HEK293 (cell line): ENCODE measurements around the gene CIRBP.

ENCODE experiments used
- CTCF ChIA-PET: fragments of 350-600 bp; formaldehyde crosslinking; extraction: SDS; loops from one replicate; lab custom pipeline; 2021; ENCODE audit warnings: antibody characterized with exemption; lab: Yijun Ruan, JAX
- POLR2A ChIA-PET: fragments of 300-600 bp; formaldehyde crosslinking; extraction: SDS; loops from one replicate; lab custom pipeline; 2020; ENCODE audit warnings: antibody characterized with exemption, inconsistent platforms; lab: Yijun Ruan, JAX
- H3K27ac ChIP-seq: fragments of 200-500 bp; sonication (Bioruptor generic); 2 replicates; pipeline ENCODE4 v1.5.1; 2014; ENCODE audit warnings: low read depth, low read length, control low read depth, inconsistent platforms; ENCODE audit errors: extremely low read depth
- H3K36me3 ChIP-seq, 2 experiments: fragments of 200-500 bp in 1 of 2; sonication (Bioruptor generic) in 1 of 2; 1 replicate in 1 of 2; 2 replicates in 1 of 2; pipeline ENCODE4 v1.5.1; 2014 to 2017; ENCODE audit warnings: inconsistent platforms in 2 of 2, low read length in 2 of 2; ENCODE audit not compliant: control insufficient read depth in 2 of 2, insufficient read depth in 1 of 2
- H3K4me1 ChIP-seq: fragments of 200-500 bp; sonication (Bioruptor generic); 2 replicates; pipeline ENCODE4 v1.5.1; 2014; ENCODE audit warnings: mild to moderate bottlenecking, low read length, inconsistent platforms; ENCODE audit not compliant: control insufficient read depth, insufficient read depth
- H3K4me3 ChIP-seq: 2 replicates; pipeline ENCODE4 v1.5.1; 2011; ENCODE audit warnings: low read depth, mild to moderate bottlenecking, control low read depth, low read length, moderate library complexity
- H3K9me3 ChIP-seq: fragments of 200-500 bp; sonication (Bioruptor generic); 2 replicates; pipeline ENCODE4 v1.5.1; 2014; ENCODE audit warnings: low read depth, low read length, inconsistent platforms; ENCODE audit not compliant: control insufficient read depth, insufficient read depth
- GLI2 ChIP-seq: fragments of 450-650 bp; formaldehyde crosslinking; IDR thresholded peaks from 2 replicates; pipeline ENCODE4; 2017; ENCODE audit warnings: missing biosample characterization, missing genetic modification characterization, low read depth, borderline replicate concordance
- HIC1 ChIP-seq: fragments of 450-650 bp; formaldehyde crosslinking; IDR thresholded peaks from 2 replicates; pipeline ENCODE4 v1.5.1; 2016; ENCODE audit warnings: missing biosample characterization, missing genetic modification characterization
- IKZF3 ChIP-seq: fragments of 450-650 bp; IDR thresholded peaks from 2 replicates; pipeline ENCODE4 v1.5.0; 2018; ENCODE audit warnings: missing biosample characterization, mild to moderate bottlenecking, missing genetic modification characterization, moderate library complexity
- INSM2 ChIP-seq: fragments of 450-650 bp; formaldehyde crosslinking; IDR thresholded peaks from 2 replicates; pipeline ENCODE4 v1.5.1; 2016; ENCODE audit warnings: missing biosample characterization, missing genetic modification characterization
- PRDM6 ChIP-seq: fragments of 450-650 bp; formaldehyde crosslinking; IDR thresholded peaks from 2 replicates; pipeline ENCODE4 v1.5.1; 2017; ENCODE audit warnings: missing biosample characterization, missing genetic modification characterization
- SCRT1 ChIP-seq: fragments of 450-650 bp; formaldehyde crosslinking; IDR thresholded peaks from 2 replicates; pipeline ENCODE4 v1.5.1; 2016; ENCODE audit warnings: missing biosample characterization, missing genetic modification characterization, borderline replicate concordance
- SP7 ChIP-seq: fragments of 450-650 bp; formaldehyde crosslinking; IDR thresholded peaks from 2 replicates; pipeline ENCODE4 v1.5.1; 2016; ENCODE audit warnings: missing biosample characterization, missing genetic modification characterization
- YY2 ChIP-seq: fragments of 450-650 bp; formaldehyde crosslinking; IDR thresholded peaks from 2 replicates; pipeline ENCODE4 v1.5.1; 2016; ENCODE audit warnings: missing biosample characterization, missing genetic modification characterization
- ZBTB6 ChIP-seq: fragments of 450-650 bp; formaldehyde crosslinking; IDR thresholded peaks from 2 replicates; pipeline ENCODE4 v1.5.1; 2017; ENCODE audit warnings: missing biosample characterization, missing genetic modification characterization
- ZFP41 ChIP-seq: fragments of 450-650 bp; formaldehyde crosslinking; IDR thresholded peaks from 2 replicates; pipeline ENCODE4 v1.5.1; 2016; ENCODE audit warnings: missing biosample characterization, missing genetic modification characterization, borderline replicate concordance
- ZNF121 ChIP-seq: fragments of 450-650 bp; formaldehyde crosslinking; IDR thresholded peaks from 2 replicates; pipeline ENCODE4 v1.5.1; 2016; ENCODE audit warnings: missing biosample characterization, missing genetic modification characterization
- ZNF184 ChIP-seq: fragments of 450-650 bp; IDR thresholded peaks from 2 replicates; pipeline ENCODE4 v1.5.1; 2018; ENCODE audit warnings: missing biosample characterization, mild to moderate bottlenecking, missing genetic modification characterization
- ZNF202 ChIP-seq: fragments of 450-650 bp; formaldehyde crosslinking; IDR thresholded peaks from 2 replicates; pipeline ENCODE4 v1.5.1; 2016; ENCODE audit warnings: missing biosample characterization, missing genetic modification characterization, borderline replicate concordance
- ZNF26 ChIP-seq: fragments of 450-650 bp; formaldehyde crosslinking; IDR thresholded peaks from 2 replicates; pipeline ENCODE4 v1.5.1; 2016; ENCODE audit warnings: missing biosample characterization, missing genetic modification characterization
- ZNF302 ChIP-seq: fragments of 450-650 bp; formaldehyde crosslinking; IDR thresholded peaks from 2 replicates; pipeline ENCODE4 v1.5.1; 2016; ENCODE audit warnings: missing biosample characterization, missing genetic modification characterization, low read depth
- ZNF311 ChIP-seq: fragments of 450-650 bp; formaldehyde crosslinking; IDR thresholded peaks from 2 replicates; pipeline ENCODE4 v1.5.1; 2017; ENCODE audit warnings: missing biosample characterization, missing genetic modification characterization, borderline replicate concordance
- ZNF366 ChIP-seq: fragments of 450-650 bp; formaldehyde crosslinking; conservative IDR thresholded peaks from 2 replicates; pipeline ENCODE4 v1.5.1; 2016; ENCODE audit warnings: missing biosample characterization, missing genetic modification characterization
- ZNF549 ChIP-seq: fragments of 450-650 bp; IDR thresholded peaks from 2 replicates; pipeline ENCODE4 v1.5.1; 2018; ENCODE audit warnings: missing biosample characterization, missing genetic modification characterization, mild to moderate bottlenecking, inconsistent platforms, moderate library complexity
- ZNF600 ChIP-seq: fragments of 450-650 bp; formaldehyde crosslinking; IDR thresholded peaks from 2 replicates; pipeline ENCODE4 v1.5.1; 2016; ENCODE audit warnings: missing biosample characterization, missing genetic modification characterization
- ZNF624 ChIP-seq: fragments of 450-650 bp; formaldehyde crosslinking; IDR thresholded peaks from 2 replicates; pipeline ENCODE4 v1.5.1; 2017; ENCODE audit warnings: missing biosample characterization, missing genetic modification characterization
- ZNF639 ChIP-seq: fragments of 450-650 bp; formaldehyde crosslinking; IDR thresholded peaks from 2 replicates; pipeline ENCODE4 v1.5.1; 2016; ENCODE audit warnings: missing biosample characterization, missing genetic modification characterization
- ZNF701 ChIP-seq: fragments of 450-650 bp; formaldehyde crosslinking; IDR thresholded peaks from 2 replicates; pipeline ENCODE4 v1.5.1; 2016; ENCODE audit warnings: missing biosample characterization, missing genetic modification characterization
- ZNF76 ChIP-seq: fragments of 450-650 bp; formaldehyde crosslinking; IDR thresholded peaks from 2 replicates; pipeline ENCODE4; 2016; ENCODE audit warnings: low read depth, missing biosample characterization, missing genetic modification characterization, borderline replicate concordance
- ZSCAN16 ChIP-seq: fragments of 450-650 bp; formaldehyde crosslinking; IDR thresholded peaks from 2 replicates; pipeline ENCODE4 v1.5.1; 2016; ENCODE audit warnings: missing biosample characterization, missing genetic modification characterization

CIRBP gene

GRCh38 chr19:1322198-1322981, 53.3 kb downstream of the CIRBP start:
- Histone ChIP-seq H3K4me3 (no peak overlapping the region), H3K9me3 (no peaks in the 10 kb centered on the region), H3K27ac (no peak overlapping the region), H3K4me1 (peaks cover 5% of the 10 kb centered on the region; the same call in 1 of the 2 replicates), H3K36me3 (no peaks in the 10 kb centered on the region)
- TF ChIP-seq PRDM6 (tag by site-specific recombination) (no peak), ZNF202 (tag by site-specific recombination) (peak; percentile 63; the same call in 1 of the 2 replicates), IKZF3 (tag by site-specific recombination) (no peak), ZNF121 (tag by site-specific recombination) (no peak), ZNF600 (no peak), INSM2 (tag by site-specific recombination) (no peak), ZSCAN16 (tag by site-specific recombination) (no peak), YY2 (tag by site-specific recombination) (no peak), ZNF311 (tag by site-specific recombination) (no peak), ZNF639 (tag by site-specific recombination) (0 out of 2 replicates have a peak, but pooled peaks have one; percentile 26), ZNF184 (tag by site-specific recombination) (no peak), ZNF76 (tag by site-specific recombination) (no peak), SP7 (tag by site-specific recombination) (no peak), ZNF366 (peak; percentile 73; the same call in 1 of the 2 replicates), GLI2 (tag by site-specific recombination) (no peak), ZBTB6 (no peak), ZNF26 (no peak), ZNF549 (tag by site-specific recombination) (no peak), HIC1 (tag by site-specific recombination) (peak; percentile 71), ZNF701 (tag by site-specific recombination) (no peak), SCRT1 (tag by site-specific recombination) (no peak), ZFP41 (tag by site-specific recombination) (no peak), ZNF302 (tag by site-specific recombination) (no peak), ZNF624 (tag by site-specific recombination) (no peak)
- POLR2A ChIA-PET: no interaction called here
- CTCF ChIA-PET: no interaction called here
